HG02870 (cell line): ENCODE measurements around the gene PPP1R15A.
"Not testable (repeated sequence)": the region's sequence is repeated elsewhere in the genome, so short reads cannot be mapped to it uniquely, and the experiment has no call there.

Source experiments
- ATAC-seq: cut with Tn5 transposase; IDR thresholded peaks from one replicate; pipeline ENCODE4 v1.9.1; 2021; ENCODE audit warnings: mild to moderate bottlenecking, moderate library complexity; ENCODE audit not compliant: unreplicated experiment

Gene PPP1R15A

DNA sequence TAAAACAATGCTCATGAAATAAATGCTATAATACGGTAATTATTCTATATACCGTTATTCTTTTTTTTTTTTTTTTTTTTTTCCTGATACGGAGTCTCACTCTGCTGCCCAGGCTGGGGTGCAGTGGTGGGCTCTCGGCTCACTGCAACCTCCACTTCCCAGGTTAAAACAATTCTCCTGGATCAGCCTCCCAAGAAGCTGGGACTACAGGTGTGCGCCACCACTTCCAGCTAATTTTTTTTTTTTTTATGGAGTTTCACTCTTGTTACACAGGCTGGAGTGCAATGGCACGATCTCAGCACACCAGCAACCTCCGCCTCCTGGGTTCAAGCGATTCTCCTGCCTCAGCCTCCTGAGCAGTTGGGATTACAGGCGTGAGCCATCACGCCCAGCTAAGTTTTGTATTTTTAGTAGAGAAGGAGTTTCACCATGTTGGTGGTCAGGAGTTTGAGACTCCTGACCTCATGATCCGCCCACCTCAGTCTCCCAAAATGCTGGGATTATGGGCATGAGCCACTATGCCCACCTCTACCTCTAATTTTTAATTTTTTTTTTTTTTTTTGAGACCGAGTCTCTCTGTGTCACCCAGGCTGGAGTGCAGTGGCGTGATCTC lies 6.9 kb downstream of the PPP1R15A start:
- no peak for ATAC-seq

GRCh38 chr19:48879696-48880095 lies 7.5 kb downstream of the PPP1R15A start:
- not testable (repeated sequence) for ATAC-seq

DNA sequence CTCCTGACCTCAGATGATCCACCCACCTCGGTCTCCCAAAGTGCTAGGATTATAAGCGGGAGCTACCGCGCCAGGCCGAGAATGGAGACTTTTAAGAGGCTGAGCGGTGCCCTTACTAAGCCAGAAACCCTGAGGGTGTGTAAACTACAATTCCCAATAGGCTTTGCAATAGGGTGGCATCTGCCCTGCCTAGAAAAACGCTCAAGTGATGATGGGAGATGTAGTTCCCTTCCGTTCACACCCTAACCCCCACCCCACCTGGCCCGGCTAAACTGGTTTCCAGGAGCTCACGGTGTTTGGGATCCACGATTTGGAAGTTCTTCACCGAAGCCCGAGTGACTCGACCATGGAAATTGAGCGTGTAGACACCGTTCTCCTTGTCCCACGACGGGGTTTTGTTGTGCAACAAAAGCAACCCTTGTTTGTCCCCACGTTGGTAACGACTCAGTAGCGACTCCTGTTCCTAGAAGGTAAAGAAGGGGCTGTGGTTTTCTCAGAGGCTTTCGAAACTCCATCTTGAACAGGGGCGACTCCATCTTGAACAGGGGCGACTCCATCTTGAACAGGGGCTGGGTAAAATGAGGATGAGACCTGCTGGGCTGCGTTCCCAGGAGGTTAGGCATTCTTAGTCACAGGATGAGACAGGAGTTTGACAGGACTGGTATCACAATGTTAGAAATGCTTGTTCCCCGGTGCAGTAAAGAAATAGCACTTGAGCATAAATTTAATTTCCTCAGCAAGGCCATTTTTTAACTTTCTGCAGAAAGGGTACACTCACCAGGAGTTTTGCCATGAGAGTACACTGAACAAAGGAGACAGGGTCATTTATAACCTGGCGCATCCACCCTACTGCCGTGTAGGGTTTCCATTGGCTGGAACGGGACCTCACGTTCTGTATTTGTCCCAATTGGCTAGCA lies 9.8 kb downstream of the PPP1R15A start:
- ATAC-seq, result no peak

DNA sequence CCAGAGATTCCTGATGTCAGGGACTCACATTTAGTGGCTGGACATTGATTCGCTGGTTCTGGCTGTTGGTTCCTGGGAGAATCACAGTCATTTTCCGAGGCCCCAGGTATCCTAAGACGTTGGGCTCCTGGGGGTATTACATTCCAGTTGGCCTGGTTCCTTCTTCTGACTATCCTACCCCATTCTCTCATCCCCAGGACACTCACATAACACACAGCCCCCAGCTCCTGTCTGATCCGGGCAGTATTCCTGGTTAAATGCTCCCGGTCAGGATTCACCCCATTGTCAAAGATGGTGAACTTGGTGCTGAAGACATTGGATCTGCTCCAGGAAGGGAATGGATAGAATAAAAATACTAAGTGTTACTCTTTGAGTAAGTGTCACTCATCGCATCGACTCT lies 11.5 kb downstream of the PPP1R15A start:
- ATAC-seq, result no peak

GRCh38 chr19:48887861-48888612 lies 15.8 kb downstream of the PPP1R15A start:
- ATAC-seq, result no peak

DNA sequence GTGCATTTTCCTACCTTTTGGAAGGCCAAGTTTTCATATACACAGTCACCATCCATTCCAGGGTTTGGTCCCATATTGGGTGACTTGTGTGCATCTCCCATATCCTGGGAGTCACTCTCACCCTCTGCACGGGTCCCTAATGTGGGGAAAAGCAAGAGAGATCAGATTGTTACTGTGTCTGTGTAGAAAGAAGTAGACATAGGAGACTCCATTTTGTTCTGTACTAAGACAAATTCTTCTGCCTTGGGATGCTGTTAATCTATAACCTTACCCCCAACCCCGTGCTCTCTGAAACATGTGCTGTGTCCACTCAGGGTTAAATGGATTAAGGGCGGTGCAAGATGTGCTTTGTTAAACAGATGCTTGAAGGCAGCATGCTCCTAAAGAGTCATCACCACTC lies 17.3 kb downstream of the PPP1R15A start:
- ATAC-seq, result not testable (repeated sequence)

DNA sequence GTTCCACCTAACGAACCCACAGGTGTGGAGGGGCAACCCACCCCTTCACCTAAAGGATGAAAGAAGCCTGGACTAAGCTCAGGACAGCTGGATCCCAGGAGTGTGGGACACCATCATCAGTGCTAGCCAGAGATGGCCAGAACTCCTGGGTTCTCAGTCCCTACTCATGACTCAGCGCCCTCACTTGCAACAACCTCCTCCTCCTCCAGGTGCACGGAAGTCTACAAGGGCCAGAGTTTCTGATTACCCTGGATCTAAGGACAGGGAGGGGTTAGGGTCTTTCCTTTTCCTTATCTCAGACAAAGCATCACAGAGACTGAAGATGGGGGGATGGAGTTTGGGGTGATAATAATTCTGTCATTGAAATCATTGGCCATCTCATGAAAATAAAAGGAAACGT lies 18.3 kb downstream of the PPP1R15A start:
- no peak for ATAC-seq

DNA sequence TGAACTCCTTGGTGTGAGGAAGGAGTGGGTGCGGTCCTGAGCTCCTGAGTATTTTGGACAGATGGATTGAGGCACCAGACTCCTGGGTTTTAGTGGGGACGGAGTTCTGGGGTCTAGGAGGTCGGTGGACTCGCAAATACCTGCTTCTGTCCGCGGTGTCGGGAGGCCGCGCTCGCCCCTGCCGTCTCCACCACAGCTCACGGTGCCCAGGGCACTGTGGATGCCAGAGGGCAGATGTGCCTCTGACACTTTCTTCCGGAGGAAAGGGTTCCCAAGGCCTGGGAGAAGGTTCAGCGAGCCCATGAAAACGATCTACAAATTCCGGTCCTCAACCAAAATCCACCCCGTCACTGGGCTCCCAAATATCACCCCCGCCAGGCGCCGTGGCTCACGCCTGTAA lies 23.0 kb downstream of the PPP1R15A start:
- no peak for ATAC-seq

DNA sequence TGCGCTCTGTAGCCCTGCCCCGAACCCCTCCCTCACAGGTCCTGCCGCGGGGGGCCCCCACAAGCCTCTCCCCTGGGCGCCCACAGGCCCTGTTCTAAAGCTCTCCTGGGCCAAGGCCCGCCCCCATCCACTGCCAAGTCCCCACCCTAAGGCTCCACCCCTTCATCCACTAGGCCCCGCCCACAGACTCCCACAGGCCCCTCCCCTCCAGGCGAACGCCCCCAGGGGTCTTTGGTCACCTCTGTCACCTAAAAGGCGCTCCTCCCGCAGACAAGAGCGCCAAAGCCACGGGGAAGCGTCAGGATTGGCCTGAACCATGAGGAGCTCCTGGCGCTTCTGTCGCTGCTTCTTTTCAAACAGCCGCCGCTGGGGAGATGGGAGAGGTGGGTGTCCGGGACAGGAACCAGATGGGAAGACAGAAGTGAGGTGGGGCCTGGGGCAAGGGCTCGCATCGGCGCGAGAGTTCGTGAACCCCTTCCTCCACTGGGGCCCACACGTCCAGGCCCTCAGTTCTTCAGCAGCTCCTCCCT lies 24.0 kb downstream of the PPP1R15A start:
- no peak for ATAC-seq

GRCh38 chr19:48897181-48897580 lies 25.0 kb downstream of the PPP1R15A start:
- no peak for ATAC-seq

DNA sequence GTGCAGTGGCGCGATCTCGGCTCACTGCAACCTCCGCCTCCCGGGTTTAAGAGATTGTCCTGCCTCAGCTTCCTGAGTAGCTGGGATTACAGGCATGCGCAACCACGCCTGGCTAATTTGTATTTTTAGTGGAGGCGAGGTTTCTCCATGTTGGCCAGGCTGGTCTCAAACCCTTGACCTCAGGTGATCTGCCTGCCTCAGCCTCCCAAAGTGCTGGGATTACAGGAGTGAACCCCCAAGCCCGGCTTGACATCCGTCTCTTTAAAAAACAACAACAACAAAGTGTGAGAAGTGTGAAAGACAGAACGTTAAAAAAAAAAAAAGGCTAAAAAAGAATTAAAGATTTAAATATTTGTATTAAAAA lies 27.1 kb downstream of the PPP1R15A start:
- not testable (repeated sequence) for ATAC-seq

- peak; percentile 85 for ATAC-seq
These were observed 27.7 kb downstream of the PPP1R15A start, which contains the start of gene NUCB1 for GRCh38 chr19:48899781-48900476. Gene NUCB1, plus strand, starts transcription at chr19:48900312. Its CDS starts 485 bp downstream, at chr19:48900797.

- ATAC-seq, result no peak
These were observed 28.5 kb downstream of the PPP1R15A start for GRCh38 chr19:48900477-48901406.

GRCh38 chr19:48902291-48902690 lies 30.1 kb downstream of the PPP1R15A start:
- ATAC-seq, result not testable (repeated sequence)

- not testable (repeated sequence) for ATAC-seq
These were observed 31.6 kb downstream of the PPP1R15A start for GRCh38 chr19:48903788-48904187.

GRCh38 chr19:48905664-48906063 lies 33.4 kb downstream of the PPP1R15A start:
- no peak for ATAC-seq

GRCh38 chr19:48906324-48906723 lies 34.1 kb downstream of the PPP1R15A start:
- ATAC-seq, result no peak

DNA sequence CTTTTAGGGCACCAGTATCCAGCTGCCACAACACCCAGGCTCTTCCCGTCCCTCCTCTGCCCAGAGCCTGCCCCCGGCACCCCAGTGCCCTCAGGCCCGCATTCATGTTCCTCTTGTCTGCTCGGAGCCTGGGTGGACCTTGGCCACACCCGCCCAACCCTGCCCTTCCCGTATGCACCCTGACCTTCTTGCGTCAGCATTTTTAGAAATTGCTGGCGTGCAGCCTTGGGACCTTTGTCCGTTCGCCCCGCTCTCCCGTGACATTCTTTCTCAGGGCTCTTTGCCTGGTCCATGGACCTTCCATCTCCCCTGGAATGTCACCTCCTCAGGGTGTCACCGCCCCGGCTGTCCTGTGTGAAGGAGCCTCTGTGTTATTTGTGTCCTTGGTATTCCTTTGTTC lies 35.5 kb downstream of the PPP1R15A start:
- ATAC-seq, result no peak

DNA sequence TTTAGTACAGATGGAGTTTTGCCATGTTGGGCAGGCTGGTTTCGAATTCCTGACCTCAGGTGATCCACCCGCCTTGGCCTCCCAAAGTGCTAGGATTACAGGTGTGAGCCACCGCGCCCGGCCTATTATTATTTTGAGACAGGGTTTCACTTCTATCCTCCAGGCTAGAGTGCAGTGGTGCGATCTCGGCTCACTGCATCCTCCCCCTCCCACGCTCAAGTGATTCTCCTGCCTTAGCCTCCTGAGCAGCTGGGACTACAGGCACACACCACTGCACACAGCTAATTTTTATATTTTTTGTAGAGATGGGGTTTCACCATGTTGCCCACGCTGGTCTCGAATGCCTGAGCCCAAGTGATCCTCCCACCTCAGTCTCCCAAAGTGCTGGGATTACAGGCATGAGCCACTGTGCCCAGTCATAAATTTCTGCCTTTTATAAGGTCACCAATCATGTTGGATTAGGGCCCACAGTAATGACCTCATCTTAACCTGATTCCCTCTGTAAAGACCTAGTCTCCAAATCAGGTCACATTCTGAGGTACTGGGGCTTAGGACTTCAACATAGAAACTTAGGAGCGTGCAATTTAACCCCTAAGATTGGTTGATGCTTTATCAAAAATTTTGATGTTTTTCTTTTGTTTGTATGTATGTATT lies 37.3 kb downstream of the PPP1R15A start:
- not testable (repeated sequence) for ATAC-seq
